OCI-LY1 (cell line): ENCODE measurements around the gene ZSWIM5.

Experiments
- H2AFZ ChIP-seq: fragments of 200-600 bp; sonication (generic), shearing (Covaris generic); 2 replicates; pipeline ENCODE4 v1.6.0; 2014; ENCODE audit warnings: antibody characterized with exemption, mild to moderate bottlenecking, low read length
- H3F3A ChIP-seq: fragments of 200-600 bp; sonication (generic), shearing (Covaris generic); 2 replicates; pipeline ENCODE4 v1.6.0; 2014; ENCODE audit warnings: mild to moderate bottlenecking, antibody characterized with exemption, low read length, moderate library complexity; ENCODE audit not compliant: insufficient read depth
- H3K27ac ChIP-seq: fragments of 200-600 bp; sonication (generic); 2 replicates; pipeline ENCODE4 v1.5.1; 2014; ENCODE audit warnings: low read length, mixed run types, mild to moderate bottlenecking, low read depth; ENCODE audit not compliant: poor library complexity, severe bottlenecking
- H3K27me3 ChIP-seq: fragments of 200-600 bp; sonication (generic); 2 replicates; pipeline ENCODE4 v1.6.0; 2014; ENCODE audit warnings: antibody characterized with exemption, mild to moderate bottlenecking, low read length, moderate library complexity; ENCODE audit not compliant: insufficient read depth
- H3K36me3 ChIP-seq: fragments of 200-600 bp; sonication (generic); 2 replicates; pipeline ENCODE4 v1.6.1; 2014; ENCODE audit warnings: mild to moderate bottlenecking, antibody characterized with exemption, low read length, moderate library complexity, mixed read lengths; ENCODE audit not compliant: insufficient read depth
- H3K4me1 ChIP-seq: fragments of 200-600 bp; sonication (generic); 2 replicates; pipeline ENCODE4 v1.5.1; 2014; ENCODE audit warnings: mild to moderate bottlenecking, low read length, moderate library complexity; ENCODE audit not compliant: insufficient read depth, severe bottlenecking
- H3K4me2 ChIP-seq: fragments of 200-600 bp; sonication (generic), shearing (Covaris generic); 2 replicates; pipeline ENCODE4 v1.6.1; 2014; ENCODE audit warnings: low read length
- H3K4me3 ChIP-seq: fragments of 200-600 bp; sonication (generic); 2 replicates; pipeline ENCODE4 v1.5.1; 2014; ENCODE audit warnings: low read length, low read depth, mild to moderate bottlenecking, mixed read lengths; ENCODE audit not compliant: poor library complexity, severe bottlenecking
- H3K79me2 ChIP-seq: fragments of 200-600 bp; shearing (Covaris generic); 2 replicates; pipeline ENCODE4 v1.6.1; 2016; ENCODE audit warnings: mixed run types, low read length, mixed read lengths; ENCODE audit not compliant: insufficient read depth
- H3K9ac ChIP-seq: fragments of 200-600 bp; sonication (generic), shearing (Covaris generic); 2 replicates; pipeline ENCODE4 v1.6.1; 2014; ENCODE audit warnings: mild to moderate bottlenecking, low read length, mixed read lengths
- H3K9me2 ChIP-seq: fragments of 200-600 bp; sonication (generic), shearing (Covaris generic); 2 replicates; pipeline ENCODE4 v1.6.1; 2014; ENCODE audit warnings: low read depth, mild to moderate bottlenecking, low read length, mixed read lengths
- H3K9me3 ChIP-seq: fragments of 200-600 bp; shearing (Covaris generic); 2 replicates; pipeline ENCODE4 v1.6.1; 2014; ENCODE audit warnings: low read length, mixed read lengths
- H4K20me1 ChIP-seq: fragments of 200-600 bp; sonication (generic), shearing (Covaris generic); 2 replicates; pipeline ENCODE4 v1.6.0; 2016; ENCODE audit warnings: mild to moderate bottlenecking, low read length; ENCODE audit not compliant: insufficient read depth
- CTCF ChIP-seq: fragments of 200-600 bp; sonication (generic), shearing (Covaris generic); IDR thresholded peaks from 2 replicates; pipeline ENCODE4 v1.5.1; 2017; ENCODE audit warnings: mild to moderate bottlenecking, antibody characterized with exemption, low read length, moderate library complexity, mixed read lengths
- EZH2 ChIP-seq: fragments of 200-600 bp; sonication (generic), shearing (Covaris generic); IDR thresholded peaks from 2 replicates; pipeline ENCODE4 v1.8.0; 2017; ENCODE audit warnings: borderline replicate concordance, mixed run types, mild to moderate bottlenecking, antibody characterized with exemption, low read length, moderate library complexity, mixed read lengths

The ZSWIM5 gene

DNA sequence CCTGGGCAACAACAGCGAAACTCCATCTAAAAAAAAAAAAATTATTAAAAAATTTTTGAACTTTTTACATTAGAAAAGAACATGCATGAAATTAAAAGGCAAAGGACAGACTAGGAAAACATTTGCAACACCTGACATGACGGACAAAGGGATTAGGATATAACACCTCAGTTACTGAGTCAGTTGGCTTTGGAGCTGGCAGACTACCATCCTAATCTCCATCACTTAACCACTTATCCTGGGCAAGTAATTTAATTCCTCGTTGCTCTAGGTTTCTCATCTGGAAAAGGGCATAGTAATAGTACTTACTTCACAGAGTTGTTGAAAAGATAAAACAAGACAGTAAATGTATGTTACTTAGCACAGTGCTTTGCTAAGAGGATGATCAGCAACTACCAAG, 207.2 kb downstream of the ZSWIM5 start:
- no peak for TF ChIP-seq EZH2
- no peak for TF ChIP-seq CTCF
- Histone ChIP-seq H4K20me1 (no peaks in the 10 kb centered on the region), H3F3A (no peaks in the 10 kb centered on the region), H3K27me3 (no peaks in the 10 kb centered on the region), H3K79me2 (no peaks in the 10 kb centered on the region), H3K4me2 (no peak overlapping the region), H3K4me3 (no peak overlapping the region), H3K27ac (no peak overlapping the region), H3K4me1 (no peaks in the 10 kb centered on the region), H3K9me2 (no peaks in the 10 kb centered on the region), H3K9me3 (no peaks in the 10 kb centered on the region), H3K36me3 (peaks cover 25% of the 10 kb centered on the region; the same call in 1 of the 2 replicates), H3K9ac (no peak overlapping the region), H2AFZ (no peak overlapping the region)

DNA sequence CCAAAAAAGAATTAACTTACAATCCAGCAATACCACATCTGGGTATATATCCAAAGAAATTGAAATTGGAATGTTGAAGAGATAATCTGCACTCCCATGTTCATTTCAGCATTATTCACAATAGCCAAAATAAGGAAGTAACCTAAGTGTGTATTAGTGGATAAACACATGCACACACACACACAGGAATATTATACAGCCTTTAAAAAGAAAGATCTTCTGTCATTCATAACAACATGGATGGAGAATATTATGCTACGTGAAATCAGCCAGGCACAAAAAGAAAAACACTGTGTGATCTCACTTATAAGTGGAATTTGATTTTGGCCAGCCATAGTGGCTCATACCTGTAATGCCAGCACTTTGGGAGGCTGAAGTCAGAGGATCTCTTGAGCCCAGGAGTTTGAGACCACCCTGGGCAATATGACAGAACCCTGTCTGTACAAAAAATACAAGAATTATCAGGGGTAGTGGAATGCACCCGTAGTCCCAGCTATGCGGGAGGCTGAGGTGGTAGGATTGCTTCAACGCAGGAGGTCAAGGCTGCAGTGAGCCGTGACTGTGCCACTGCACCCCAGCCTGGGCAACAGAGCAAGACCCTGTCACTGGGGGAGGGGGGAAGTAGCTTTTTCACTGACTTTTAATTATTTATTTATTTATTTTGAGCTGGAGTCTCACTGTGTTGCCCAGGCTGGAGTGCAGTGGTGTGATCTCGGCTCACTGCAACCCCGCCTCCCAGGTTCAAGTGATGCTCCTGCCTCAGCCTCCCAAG, 210.8 kb downstream of the ZSWIM5 start:
- no peak overlapping the region for H3K4me2 ChIP-seq
- no peak overlapping the region for H3K27ac ChIP-seq
- H3K4me1 ChIP-seq: peaks cover 4% of the 10 kb centered on the region
- H3K79me2 ChIP-seq: no peaks in the 10 kb centered on the region
- no peaks in the 10 kb centered on the region for H3F3A ChIP-seq
- no peaks in the 10 kb centered on the region for H3K27me3 ChIP-seq
- H4K20me1 ChIP-seq: no peaks in the 10 kb centered on the region
- no peak overlapping the region for H2AFZ ChIP-seq
- no peaks in the 10 kb centered on the region for H3K9me3 ChIP-seq
- no peak for TF ChIP-seq EZH2
- TF ChIP-seq CTCF: no peak
- H3K36me3 ChIP-seq: no peaks in the 10 kb centered on the region
- H3K9ac ChIP-seq: no peak overlapping the region
- no peak overlapping the region for H3K4me3 ChIP-seq
- no peaks in the 10 kb centered on the region for H3K9me2 ChIP-seq

DNA sequence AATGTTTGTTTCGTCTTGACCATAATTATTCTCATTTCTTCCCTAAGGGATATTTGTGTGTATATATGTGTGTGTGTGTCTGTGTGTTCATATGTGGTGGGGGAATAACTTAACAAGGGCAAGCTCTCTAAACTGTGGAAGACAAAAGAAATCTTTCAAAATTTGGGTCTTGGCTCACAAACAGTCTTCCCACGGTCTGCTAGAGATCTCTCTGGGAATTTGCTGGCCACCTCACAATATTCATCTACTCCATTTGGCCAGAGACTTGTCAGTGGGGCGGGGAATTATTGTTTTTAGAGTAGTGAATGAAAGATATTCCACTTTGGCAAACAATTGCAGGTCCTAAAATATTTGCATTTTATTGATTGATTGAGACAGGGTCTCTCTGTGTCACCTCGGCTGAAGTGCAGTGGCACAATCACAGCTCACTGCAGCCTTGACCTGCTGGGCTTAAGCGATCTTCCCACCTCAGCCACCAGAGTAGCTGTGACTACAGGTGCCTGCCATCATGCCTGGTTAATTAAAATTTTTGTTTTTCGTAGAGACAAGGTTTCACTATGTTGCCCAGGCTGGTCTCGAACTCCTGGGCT, 212.0 kb downstream of the ZSWIM5 start:
- Histone ChIP-seq H3K27ac (no peak overlapping the region), H3K79me2 (no peaks in the 10 kb centered on the region), H3K27me3 (no peaks in the 10 kb centered on the region), H3K9ac (no peak overlapping the region), H2AFZ (no peak overlapping the region), H3K36me3 (no peaks in the 10 kb centered on the region), H3K4me2 (no peak overlapping the region), H3K9me3 (no peaks in the 10 kb centered on the region), H3K4me1 (peaks cover 4% of the 10 kb centered on the region), H3F3A (no peaks in the 10 kb centered on the region), H4K20me1 (no peaks in the 10 kb centered on the region), H3K4me3 (no peak overlapping the region), H3K9me2 (no peaks in the 10 kb centered on the region)
- no peak for TF ChIP-seq EZH2
- TF ChIP-seq CTCF: no peak
